Astrocyte of the hippocampus (primary cell): ENCODE measurements around the gene CARS1.

ENCODE experiments used
- DNase-seq: peaks from one replicate; pipeline ENCODE4 v3.0.0; 2011; ENCODE audit warnings: low read depth, low spot score

Gene CARS1

DNA sequence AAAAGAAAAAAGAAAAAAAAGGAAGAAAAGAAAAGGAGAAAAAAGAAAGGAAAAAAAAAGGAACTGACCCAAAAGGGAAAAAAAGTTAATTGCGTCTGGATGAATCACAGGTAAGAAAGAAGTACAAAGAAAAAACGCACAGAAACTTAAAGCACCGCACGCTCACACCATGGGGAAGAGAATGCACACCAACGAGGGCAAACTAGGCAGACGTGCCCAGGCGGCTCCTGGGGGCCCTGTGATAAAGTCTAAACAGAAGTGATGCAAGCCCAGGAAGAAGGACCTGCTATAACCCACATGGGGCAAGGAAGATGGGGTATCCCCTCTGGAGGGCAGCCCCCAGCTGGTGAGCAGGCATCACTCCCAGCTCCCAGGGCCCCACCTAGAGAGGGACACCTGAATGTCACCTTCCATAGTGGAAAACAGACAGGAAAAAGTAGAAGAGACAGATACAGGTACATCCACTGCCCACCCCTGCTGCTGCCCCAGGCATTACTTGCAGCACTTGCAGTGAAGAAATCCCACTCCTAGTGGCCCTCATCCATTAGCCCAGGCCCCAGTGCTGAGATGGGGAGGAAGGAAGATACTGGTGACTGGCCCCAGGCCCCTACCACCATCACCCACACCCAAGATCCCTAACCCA lies 94.0 kb downstream of the CARS1 start:
- no peak for DNase-seq

- DNase-seq = no peak
These were observed 96.1 kb downstream of the CARS1 start for GRCh38 chr11:2961080-2961479.

GRCh38 chr11:2960139-2960538 lies 97.1 kb downstream of the CARS1 start:
- no peak for DNase-seq

- DNase-seq = no peak
These were observed 99.0 kb downstream of the CARS1 start for GRCh38 chr11:2958251-2958650.

GRCh38 chr11:2955906-2956476 lies 101.2 kb downstream of the CARS1 start:
- DNase-seq = no peak

GRCh38 chr11:2954263-2954662 lies 103.0 kb downstream of the CARS1 start:
- DNase-seq = no peak

- DNase-seq = no peak
These were observed 104.9 kb downstream of the CARS1 start for GRCh38 chr11:2952290-2952689.

DNA sequence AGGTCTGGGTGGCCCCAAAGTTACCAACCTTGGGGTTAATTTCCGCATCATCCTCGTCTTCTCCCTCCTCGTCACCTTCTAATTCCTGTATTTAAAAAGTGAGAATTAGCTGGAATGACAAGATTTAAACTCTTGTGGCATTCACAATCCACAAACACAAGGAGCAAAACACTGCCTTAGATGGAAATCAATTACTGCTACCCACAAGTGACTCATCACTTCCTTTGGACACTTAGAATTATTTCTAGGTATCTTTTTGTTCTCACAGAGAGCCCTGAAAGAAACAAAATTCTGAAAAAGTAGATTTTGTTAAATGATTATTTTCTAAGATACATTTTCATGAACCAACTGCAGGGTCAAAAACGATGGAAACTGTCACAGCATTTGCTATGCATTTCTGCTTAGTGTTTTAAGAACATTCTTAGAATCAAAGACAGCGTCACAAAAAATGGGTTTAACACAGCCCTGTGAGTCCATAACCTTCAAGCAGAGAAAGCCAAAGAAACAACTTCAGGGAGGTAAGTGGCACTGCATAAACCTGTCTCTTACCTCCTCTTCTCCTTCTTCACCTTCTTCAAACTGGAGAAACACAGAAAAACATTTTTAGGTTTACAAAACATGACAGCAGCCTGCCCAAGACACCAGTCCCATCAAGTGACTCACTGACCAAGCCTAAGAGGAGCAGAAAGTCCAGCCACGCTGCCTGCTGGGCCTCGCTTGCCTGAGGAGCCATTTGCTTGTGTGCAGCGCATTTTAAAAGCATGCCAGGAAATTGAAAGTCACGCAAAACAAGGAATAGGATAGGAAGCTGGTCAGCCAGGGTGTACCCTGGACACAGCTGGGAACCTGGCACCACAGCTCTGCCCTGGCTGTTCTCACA lies 105.8 kb downstream of the CARS1 start:
- peak; percentile 79 for DNase-seq
